ENCODE results near the gene ZW10.
"Not testable (repeated sequence)": the region's sequence is repeated elsewhere in the genome, so short reads cannot be mapped to it uniquely, and the experiment has no call there.

ZW10 gene

GRCh38 chr11:113736323-113736722 is 37.2 kb downstream of the ZW10 start:
- no peak for DNase-seq

GRCh38 chr11:113732092-113732491 is 41.4 kb downstream of the ZW10 start:
- no peak for DNase-seq

- peak; percentile 72 to 92 for DNase-seq
Observed at GRCh38 chr11:113730887-113731726, 42.4 kb downstream of the ZW10 start.

- DNase-seq: no peak
Observed at GRCh38 chr11:113729456-113729855, 44.0 kb downstream of the ZW10 start.

GRCh38 chr11:113728814-113729213 is 44.7 kb downstream of the ZW10 start:
- no peak for DNase-seq

- DNase-seq: no peak
Observed at GRCh38 chr11:113725913-113726312, 47.6 kb downstream of the ZW10 start.

- peak; percentile 19 to 25 for DNase-seq
Observed at GRCh38 chr11:113725407-113725806, 48.1 kb downstream of the ZW10 start.

- no peak for DNase-seq
Observed at GRCh38 chr11:113724778-113725177, 48.7 kb downstream of the ZW10 start.

GRCh38 chr11:113723787-113724186 is 49.7 kb downstream of the ZW10 start:
- DNase-seq: no peak

- DNase-seq: no peak
Observed at GRCh38 chr11:113722934-113723333, 50.6 kb downstream of the ZW10 start.

- DNase-seq: no peak
Observed at GRCh38 chr11:113722221-113722620, 51.3 kb downstream of the ZW10 start.

GRCh38 chr11:113721462-113722066 is 51.9 kb downstream of the ZW10 start:
- no peak for DNase-seq

- DNase-seq: not testable (repeated sequence)
Observed at GRCh38 chr11:113720478-113720877, 53.0 kb downstream of the ZW10 start.

GRCh38 chr11:113715882-113716625 is 57.4 kb downstream of the ZW10 start:
- no peak for DNase-seq

GRCh38 chr11:113715273-113715672 is 58.2 kb downstream of the ZW10 start:
- no peak for DNase-seq

- DNase-seq: no peak
Observed at GRCh38 chr11:113710989-113711388, 62.5 kb downstream of the ZW10 start.

- DNase-seq: peak; percentile 41 to 65
Observed at GRCh38 chr11:113705871-113706655, 67.4 kb downstream of the ZW10 start, which contains the start of gene TMPRSS5. Gene TMPRSS5, minus strand, starts transcription at chr11:113706308. Its CDS starts 84 bp downstream, at chr11:113706224.

- DNase-seq: not testable (repeated sequence)
Observed at GRCh38 chr11:113703551-113703950, 69.9 kb downstream of the ZW10 start.

GRCh38 chr11:113701491-113701890 is 72.0 kb downstream of the ZW10 start:
- DNase-seq: no peak

GRCh38 chr11:113698515-113698914 is 75.0 kb downstream of the ZW10 start:
- DNase-seq: no peak

- DNase-seq: no peak
Observed at GRCh38 chr11:113697756-113698407, 75.6 kb downstream of the ZW10 start.

GRCh38 chr11:113697111-113697510 is 76.4 kb downstream of the ZW10 start:
- DNase-seq: no peak
